ENCODE data around the gene COL9A3.

Gene COL9A3

GRCh38 chr20:62882426-62882825 is 65.6 kb downstream of the COL9A3 start:
- DNase-seq = no peak

DNA sequence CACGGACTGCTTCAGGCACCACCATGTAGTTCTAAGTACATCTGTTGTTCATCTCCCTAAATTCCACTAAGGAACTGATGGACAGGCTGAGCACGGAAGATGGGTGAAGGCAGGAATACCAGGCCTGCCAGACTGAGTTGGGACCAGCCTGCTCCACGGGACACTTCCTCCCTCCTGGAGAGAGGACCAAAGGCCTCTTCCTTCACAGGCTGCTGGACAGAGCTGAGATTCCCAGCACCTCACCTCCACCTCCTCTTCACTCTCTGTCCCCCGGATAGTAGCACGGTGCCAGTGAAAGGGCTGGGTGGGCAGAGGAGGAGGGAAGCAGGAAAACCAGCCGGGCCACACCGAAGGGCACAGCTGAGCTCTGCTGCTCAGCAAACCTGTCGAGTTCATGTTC is 67.7 kb downstream of the COL9A3 start:
- no peak for DNase-seq

GRCh38 chr20:62885046-62885895 is 68.4 kb downstream of the COL9A3 start:
- no peak for DNase-seq

- no peak for DNase-seq
These were observed 69.3 kb downstream of the COL9A3 start for GRCh38 chr20:62885896-62886708.

DNA sequence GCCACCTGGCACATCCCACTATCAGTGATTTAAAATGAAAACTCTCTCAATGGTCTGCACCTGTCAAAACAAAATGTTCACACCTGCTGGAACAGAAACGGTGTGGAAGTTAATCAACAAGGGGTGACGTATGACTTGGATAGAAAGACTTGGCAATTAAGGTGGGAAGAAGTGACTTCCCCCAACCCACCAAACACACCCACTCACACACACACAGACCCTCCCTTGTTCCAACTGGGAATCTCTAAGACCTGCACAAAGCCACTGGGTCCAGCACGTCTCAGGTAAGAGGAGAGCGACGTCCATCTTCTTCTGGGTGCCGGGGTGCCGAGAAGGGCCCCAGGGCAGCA is 69.8 kb downstream of the COL9A3 start:
- no peak for DNase-seq

GRCh38 chr20:62887152-62887859 is 70.5 kb downstream of the COL9A3 start:
- DNase-seq = no peak

DNA sequence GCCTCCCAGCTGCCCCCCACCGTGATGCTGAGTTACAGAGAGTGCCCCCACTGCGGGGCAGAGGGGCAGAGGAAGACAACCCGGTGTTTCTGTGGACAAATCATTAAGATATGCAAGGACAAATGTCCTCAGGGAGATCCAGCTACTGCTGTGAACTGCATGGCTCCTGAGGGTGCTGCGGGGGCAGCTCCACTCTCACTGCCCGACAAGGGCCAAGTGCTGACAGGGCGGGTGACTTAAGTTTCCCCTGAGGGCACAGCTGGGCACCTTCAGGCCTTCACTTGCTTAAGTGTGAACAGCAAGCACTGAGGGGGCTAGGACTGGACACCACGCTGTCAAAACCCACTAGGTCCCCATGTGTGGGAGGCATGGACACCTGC is 71.0 kb downstream of the COL9A3 start:
- no peak for DNase-seq

GRCh38 chr20:62888406-62888805 is 71.6 kb downstream of the COL9A3 start:
- no peak for DNase-seq

GRCh38 chr20:62888910-62889309 is 72.1 kb downstream of the COL9A3 start:
- DNase-seq = no peak

DNA sequence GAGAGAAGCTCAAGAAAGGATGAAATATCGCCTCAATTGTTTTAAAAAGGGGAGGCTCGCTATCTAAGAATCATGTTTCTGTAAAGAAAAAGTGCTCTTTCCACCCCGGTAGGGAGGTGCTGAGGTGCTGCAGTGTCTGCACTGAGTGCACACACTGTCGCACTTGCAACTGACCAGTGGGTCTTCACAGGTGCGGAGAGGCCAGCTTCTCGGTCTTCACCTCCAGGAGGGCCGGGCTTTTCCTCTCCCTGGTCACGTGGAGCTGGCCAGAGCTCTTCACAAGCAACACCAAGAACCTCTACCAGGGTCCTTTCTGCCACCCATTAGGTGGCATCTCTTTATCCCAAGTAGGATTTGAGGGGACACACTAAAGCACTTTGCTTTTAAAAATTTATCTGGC is 72.6 kb downstream of the COL9A3 start:
- DNase-seq = no peak

GRCh38 chr20:62889871-62890270 is 73.0 kb downstream of the COL9A3 start:
- no peak for DNase-seq

DNA sequence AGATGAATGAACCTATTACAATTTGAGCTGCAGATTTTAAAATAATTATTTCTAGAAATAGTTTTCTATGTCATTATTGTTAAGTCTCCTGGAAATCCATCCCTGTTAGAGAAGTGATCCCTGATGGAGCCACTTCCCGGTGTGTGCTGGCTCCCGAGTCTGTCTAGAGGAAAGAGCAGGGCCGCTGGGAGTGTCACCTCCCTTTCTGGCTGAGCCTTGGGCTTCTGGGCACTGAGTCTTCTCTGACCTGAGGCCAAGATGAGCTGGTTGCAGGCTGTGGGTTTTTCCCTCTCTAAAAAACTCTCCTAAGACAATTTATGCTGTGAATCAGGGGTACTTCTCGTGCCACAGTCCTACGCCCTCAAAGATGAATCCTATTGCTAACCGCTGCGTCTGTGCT is 73.6 kb downstream of the COL9A3 start:
- DNase-seq = no peak
